PC-9 (cell line): ENCODE data around the gene LONRF2. TPM values are rescaled to one million over a fixed set of nuclear protein-coding genes. Genes with fewer than 3 reads are reported as not detected.

Source experiments
- BruUV-seq: library from RNA; stranded (reverse); fragments of 400-500 nt; replicated peaks from 2 replicates; lab custom pipeline; 2021; lab: Mats Ljungman, UMichigan
- CTCF ChIA-PET: fragments of 300-600 bp; sonication (Branson Sonifier 250); formaldehyde crosslinking; loops from one replicate; lab custom pipeline; 2022; ENCODE audit warnings: antibody characterized with exemption; lab: Charles Lee
- POLR2A ChIA-PET: fragments of 300-600 bp; sonication (Branson Sonifier 250); formaldehyde crosslinking; loops from one replicate; lab custom pipeline; 2022; ENCODE audit warnings: antibody characterized with exemption; ENCODE audit not compliant: unreplicated experiment; lab: Charles Lee
- DNase-seq, 2 experiments: peaks; one replicate each; pipeline versions ENCODE4 v3.0.0 to v3.0.0-alpha.2; 2015 to 2022; ENCODE audit warnings: mixed read lengths in 1 of 2
- H2AFZ ChIP-seq: fragments of 200-600 bp; sonication (generic); 2 replicates; pipeline ENCODE4 v1.8.1; 2017; ENCODE audit warnings: antibody characterized with exemption
- H3F3A ChIP-seq: fragments of 200-600 bp; sonication (generic); 2 replicates; pipeline ENCODE4 v1.8.1; 2017; ENCODE audit warnings: antibody characterized with exemption, mild to moderate bottlenecking, low read depth; ENCODE audit not compliant: insufficient read depth
- H3K27ac ChIP-seq: fragments of 200-600 bp; sonication (generic); 2 replicates; pipeline ENCODE4 v1.6.1; 2016; ENCODE audit warnings: mixed run types
- H3K27me3 ChIP-seq: fragments of 200-600 bp; sonication (generic); 2 replicates; pipeline ENCODE4 v1.6.1; 2016; ENCODE audit warnings: low read depth, mixed run types; ENCODE audit not compliant: insufficient read depth
- H3K36me3 ChIP-seq: fragments of 200-600 bp; sonication (generic); 2 replicates; pipeline ENCODE4 v1.6.1; 2016; ENCODE audit warnings: low read depth, mixed run types
- H3K4me1 ChIP-seq: fragments of 200-600 bp; sonication (generic); replicated peaks from 2 replicates; pipeline ENCODE4 v1.6.1; 2016; ENCODE audit warnings: mixed run types; ENCODE audit not compliant: insufficient read depth
- H3K4me2 ChIP-seq: fragments of 200-600 bp; sonication (generic); 2 replicates; pipeline ENCODE4 v1.6.1; 2017; ENCODE audit warnings: mixed run types
- H3K4me3 ChIP-seq: fragments of 200-600 bp; sonication (generic); 2 replicates; pipeline ENCODE4 v1.6.1; 2016; ENCODE audit warnings: mixed run types
- H3K79me2 ChIP-seq: fragments of 200-600 bp; sonication (generic); 2 replicates; pipeline ENCODE4 v1.6.1; 2017; ENCODE audit warnings: low read depth, mixed run types
- H3K9me2 ChIP-seq: fragments of 200-600 bp; sonication (generic); 2 replicates; pipeline ENCODE4 v1.8.1; 2017; ENCODE audit warnings: mild to moderate bottlenecking; ENCODE audit not compliant: insufficient read depth
- H3K9me3 ChIP-seq: fragments of 200-600 bp; sonication (generic); 2 replicates; pipeline ENCODE4 v1.8.1; 2016; ENCODE audit warnings: low read depth; ENCODE audit not compliant: insufficient read depth
- H4K20me1 ChIP-seq: fragments of 200-600 bp; sonication (generic); 2 replicates; pipeline ENCODE4 v1.8.1; 2017; ENCODE audit not compliant: insufficient read depth
- EZH2 ChIP-seq: fragments of 200-600 bp; sonication (generic); IDR thresholded peaks from 2 replicates; pipeline ENCODE4 v1.8.0; 2017; ENCODE audit warnings: antibody characterized with exemption, low read depth
- intact Hi-C: fragments of 100-400 bp; cut with micrococcal nuclease; formaldehyde crosslinking; loops from one replicate; pipeline ENCODE4 v1.10.0; 2022; ENCODE audit not compliant: unreplicated experiment
- total RNA-seq: library from RNA; stranded (reverse); gene quantifications from 2 replicates; pipeline ENCODE4 v1.2.3, GENCODE V29; 2021
- TF ChIP-seq, protein P1 (sequence below): fragments of 200-600 bp; sonication (generic); conservative IDR thresholded peaks from 2 replicates; pipeline ENCODE4 v1.6.1; 2017; ENCODE audit warnings: mixed run types, antibody characterized with exemption, mild to moderate bottlenecking, moderate library complexity

Gene LONRF2
- total RNA-seq, 1 experiment from 2014 or later = not detected

- H3K4me2 ChIP-seq = no peak overlapping the region
These were observed 37.3 kb downstream of the LONRF2 start for GRCh38 chr2:100285011-100285410.

DNA sequence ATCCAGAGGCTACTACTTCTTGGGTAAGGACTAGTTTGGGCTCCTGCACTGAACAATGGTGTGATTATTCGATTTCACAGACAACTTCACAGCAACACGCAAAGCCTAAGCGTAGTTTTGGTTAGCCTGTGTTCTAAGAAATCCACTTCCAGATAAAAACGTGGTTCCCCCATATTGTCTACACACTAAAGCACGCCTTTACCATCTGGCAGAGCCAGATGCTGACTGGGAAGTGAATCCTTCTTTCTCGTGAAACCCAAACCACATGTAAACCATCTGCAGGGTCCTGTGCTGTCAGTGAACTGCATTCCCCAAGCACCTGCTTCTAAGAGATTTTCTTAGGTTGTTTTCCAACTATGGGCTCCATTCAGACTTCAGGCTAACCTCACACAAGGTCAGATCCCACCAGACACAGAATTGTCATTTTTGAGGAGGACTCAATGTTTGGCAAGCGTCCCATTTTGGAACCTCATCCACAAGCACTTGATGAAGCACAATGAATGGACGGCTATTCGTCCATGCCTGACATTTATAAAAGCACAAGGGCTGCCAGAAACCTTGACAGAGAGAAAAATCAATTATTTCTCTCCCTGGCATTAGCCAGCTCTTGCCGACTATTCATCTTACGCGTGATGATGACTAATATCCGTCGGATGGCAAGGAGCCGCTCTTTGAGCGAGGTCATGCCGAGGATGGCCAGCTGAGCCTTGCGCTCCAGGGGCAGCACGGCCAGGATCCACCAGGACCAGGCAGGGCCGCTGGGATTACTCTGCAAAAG lies 38.4 kb downstream of the LONRF2 start:
- Histone ChIP-seq H3K4me1 (no peaks in the 10 kb centered on the region), H3K9me2 (no peaks in the 10 kb centered on the region), H3K9me3 (no peaks in the 10 kb centered on the region), H3K27ac (no peak overlapping the region), H4K20me1 (no peaks in the 10 kb centered on the region), H3K36me3 (no peaks in the 10 kb centered on the region), H3K4me2 (no peak overlapping the region), H3K79me2 (no peaks in the 10 kb centered on the region), H3K4me3 (no peak overlapping the region), H3K27me3 (peaks cover 52% of the 10 kb centered on the region), H2AFZ (no peak overlapping the region), H3F3A (no peaks in the 10 kb centered on the region)
- no peak for TF ChIP-seq EZH2
- TF ChIP-seq, protein P1, sequence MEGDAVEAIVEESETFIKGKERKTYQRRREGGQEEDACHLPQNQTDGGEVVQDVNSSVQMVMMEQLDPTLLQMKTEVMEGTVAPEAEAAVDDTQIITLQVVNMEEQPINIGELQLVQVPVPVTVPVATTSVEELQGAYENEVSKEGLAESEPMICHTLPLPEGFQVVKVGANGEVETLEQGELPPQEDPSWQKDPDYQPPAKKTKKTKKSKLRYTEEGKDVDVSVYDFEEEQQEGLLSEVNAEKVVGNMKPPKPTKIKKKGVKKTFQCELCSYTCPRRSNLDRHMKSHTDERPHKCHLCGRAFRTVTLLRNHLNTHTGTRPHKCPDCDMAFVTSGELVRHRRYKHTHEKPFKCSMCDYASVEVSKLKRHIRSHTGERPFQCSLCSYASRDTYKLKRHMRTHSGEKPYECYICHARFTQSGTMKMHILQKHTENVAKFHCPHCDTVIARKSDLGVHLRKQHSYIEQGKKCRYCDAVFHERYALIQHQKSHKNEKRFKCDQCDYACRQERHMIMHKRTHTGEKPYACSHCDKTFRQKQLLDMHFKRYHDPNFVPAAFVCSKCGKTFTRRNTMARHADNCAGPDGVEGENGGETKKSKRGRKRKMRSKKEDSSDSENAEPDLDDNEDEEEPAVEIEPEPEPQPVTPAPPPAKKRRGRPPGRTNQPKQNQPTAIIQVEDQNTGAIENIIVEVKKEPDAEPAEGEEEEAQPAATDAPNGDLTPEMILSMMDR = no peak
- POLR2A ChIA-PET = no interaction called here
- CTCF ChIA-PET = no interaction called here
- intact Hi-C loops = no loop called here
- no peak for DNase-seq
- BruUV-seq = no TSS peak

More at GRCh38 chr2:100285011-100285410, 37.3 kb downstream of the LONRF2 start:
- Histone ChIP-seq H3K9me3 (no peaks in the 10 kb centered on the region), H3K9me2 (no peaks in the 10 kb centered on the region), H3K27ac (no peak overlapping the region), H3K4me1 (no peaks in the 10 kb centered on the region), H3K4me3 (no peak overlapping the region), H3F3A (no peaks in the 10 kb centered on the region), H2AFZ (no peak overlapping the region), H3K79me2 (no peaks in the 10 kb centered on the region), H3K27me3 (peaks cover 42% of the 10 kb centered on the region), H4K20me1 (no peaks in the 10 kb centered on the region), H3K36me3 (no peaks in the 10 kb centered on the region)
- no peak for DNase-seq
- ChIA-PET CTCF (no interaction called here), POLR2A (no interaction called here)
- intact Hi-C loops = no loop called here
- BruUV-seq = no TSS peak
- no peak for TF ChIP-seq EZH2
- TF ChIP-seq, protein P1 = no peak

- TF ChIP-seq EZH2 = no peak
- TF ChIP-seq, protein P1 = no peak
- H3K9me3 ChIP-seq = no peaks in the 10 kb centered on the region
- no peak overlapping the region for H3K4me2 ChIP-seq
- intact Hi-C loops = no loop called here
- POLR2A ChIA-PET = no interaction called here
- no peaks in the 10 kb centered on the region for H3K36me3 ChIP-seq
- DNase-seq = no peak
- no peak overlapping the region for H2AFZ ChIP-seq
- no peaks in the 10 kb centered on the region for H3F3A ChIP-seq
- H3K27ac ChIP-seq = no peak overlapping the region
- no peak overlapping the region for H3K4me3 ChIP-seq
- no peaks in the 10 kb centered on the region for H3K4me1 ChIP-seq
- H3K27me3 ChIP-seq = peaks cover 65% of the 10 kb centered on the region
- no peaks in the 10 kb centered on the region for H4K20me1 ChIP-seq
- no peaks in the 10 kb centered on the region for H3K79me2 ChIP-seq
- no peaks in the 10 kb centered on the region for H3K9me2 ChIP-seq
- CTCF ChIA-PET = no interaction called here
- no TSS peak for BruUV-seq
These were observed 40.5 kb downstream of the LONRF2 start for GRCh38 chr2:100281521-100282438.
